IMR-90 (cell line): Measurements from ENCODE around the gene ZYG11A. TPM values are rescaled to one million over a fixed set of nuclear protein-coding genes. Genes with fewer than 3 reads are reported as not detected.

Experiments used
- ATAC-seq: fragments of 200-7000 bp; cut with Tn5 transposase; 2 replicates; pipeline ENCODE4 v1.9.1; 2020; ENCODE audit warnings: low read depth, mild to moderate bottlenecking, moderate library complexity
- BruUV-seq: library from RNA; stranded (reverse); fragments of 400-500 nt; replicated peaks from 2 replicates; lab custom pipeline; 2021; lab: Mats Ljungman, UMichigan
- CTCF ChIA-PET: fragments of 300-600 bp; formaldehyde crosslinking; extraction: SDS; loops from one replicate; lab custom pipeline; 2021; ENCODE audit warnings: antibody characterized with exemption; lab: Yijun Ruan, JAX
- POLR2A ChIA-PET: fragments of 300-600 bp; sonication (Branson Sonifier 250); formaldehyde crosslinking; loops from one replicate; lab custom pipeline; 2022; ENCODE audit warnings: antibody characterized with exemption; ENCODE audit not compliant: unreplicated experiment; lab: Charles Lee
- DNase-seq: peaks from one replicate; pipeline ENCODE4 v3.0.0; 2013
- H2AFZ ChIP-seq: replicated peaks from 2 replicates; pipeline ENCODE3; 2013; ENCODE audit warnings: low read length, mild to moderate bottlenecking; ENCODE audit not compliant: poor library complexity
- H2AK5ac ChIP-seq: 2 replicates; pipeline ENCODE4 v1.6.1; 2013; ENCODE audit warnings: low read depth, low read length, inconsistent platforms
- H2AK9ac ChIP-seq: replicated peaks from 2 replicates; pipeline ENCODE3; 2013; ENCODE audit warnings: mild to moderate bottlenecking, low read depth, low read length, moderate library complexity; ENCODE audit not compliant: poor library complexity
- H2BK120ac ChIP-seq: 2 replicates; pipeline ENCODE4 v1.6.1; 2013; ENCODE audit warnings: low read depth, low read length, inconsistent platforms
- H2BK15ac ChIP-seq: 3 replicates; pipeline ENCODE4 v1.6.1; 2013; ENCODE audit warnings: low read depth, low read length, inconsistent platforms
- H2BK20ac ChIP-seq: 2 replicates; pipeline ENCODE4 v1.6.1; 2013; ENCODE audit warnings: low read depth, mild to moderate bottlenecking, inconsistent platforms, low read length, moderate library complexity
- H2BK5ac ChIP-seq: 2 replicates; pipeline ENCODE4 v1.6.1; 2013; ENCODE audit warnings: mild to moderate bottlenecking, low read depth, low read length, inconsistent platforms; ENCODE audit not compliant: poor library complexity, severe bottlenecking
- H3K14ac ChIP-seq: replicated peaks from 2 replicates; pipeline ENCODE4 v1.6.1; 2013; ENCODE audit warnings: low read depth, low read length, inconsistent platforms
- H3K18ac ChIP-seq: 2 replicates; pipeline ENCODE4 v1.6.1; 2013; ENCODE audit warnings: low read depth, low read length, control low read depth
- H3K23ac ChIP-seq: 2 replicates; pipeline ENCODE4 v1.6.1; 2013; ENCODE audit warnings: low read depth, low read length, inconsistent platforms
- H3K27ac ChIP-seq: 2 replicates; pipeline ENCODE4 v1.5.1; 2013; ENCODE audit warnings: mild to moderate bottlenecking, control low read depth, low read length; ENCODE audit not compliant: insufficient read depth
- H3K27me3 ChIP-seq: 2 replicates; pipeline ENCODE4 v1.6.1; 2013; ENCODE audit warnings: low read length; ENCODE audit not compliant: control insufficient read depth, insufficient read depth
- H3K36me3 ChIP-seq: 2 replicates; pipeline ENCODE4 v1.6.1; 2013; ENCODE audit warnings: low read length, mixed read lengths; ENCODE audit not compliant: control insufficient read depth, insufficient read depth
- H3K4ac ChIP-seq: 2 replicates; pipeline ENCODE4 v1.6.1; 2013; ENCODE audit warnings: low read depth, low read length, inconsistent platforms
- H3K4me1 ChIP-seq: 2 replicates; pipeline ENCODE4 v1.6.1; 2013; ENCODE audit warnings: low read length, mixed read lengths; ENCODE audit not compliant: control insufficient read depth, insufficient read depth
- H3K4me2 ChIP-seq: 2 replicates; pipeline ENCODE4 v1.6.1; 2013; ENCODE audit warnings: low read depth, mild to moderate bottlenecking, control low read depth, low read length, moderate library complexity
- H3K4me3 ChIP-seq: 2 replicates; pipeline ENCODE4 v1.5.1; 2013; ENCODE audit warnings: low read depth, mild to moderate bottlenecking, control low read depth, low read length, moderate library complexity; ENCODE audit not compliant: insufficient read depth
- H3K56ac ChIP-seq: 2 replicates; pipeline ENCODE4 v1.6.1; 2013; ENCODE audit warnings: low read length, inconsistent platforms; ENCODE audit not compliant: insufficient read depth; ENCODE audit errors: extremely low read depth
- H3K79me1 ChIP-seq, 2 experiments: 2 replicates each; pipeline ENCODE4 v1.6.1; 2013; ENCODE audit warnings: low read length in 2 of 2, inconsistent platforms in 1 of 2, low read depth in 1 of 2
- H3K9ac ChIP-seq: 2 replicates; pipeline ENCODE4 v1.6.1; 2013; ENCODE audit warnings: low read depth, low read length, control low read depth
- H3K9me1 ChIP-seq: 2 replicates; pipeline ENCODE4 v1.6.1; 2013; ENCODE audit warnings: low read length, inconsistent platforms; ENCODE audit not compliant: insufficient read depth
- H3K9me3 ChIP-seq: 2 replicates; pipeline ENCODE4 v1.6.1; 2013; ENCODE audit warnings: low read length; ENCODE audit not compliant: control insufficient read depth, insufficient read depth
- H4K20me1 ChIP-seq: 2 replicates; pipeline ENCODE4 v1.6.1; 2013; ENCODE audit warnings: low read length, inconsistent platforms; ENCODE audit not compliant: insufficient read depth
- H4K5ac ChIP-seq: 2 replicates; pipeline ENCODE4 v1.6.1; 2013; ENCODE audit warnings: mild to moderate bottlenecking, low read depth, low read length, control low read depth
- H4K8ac ChIP-seq, 2 experiments: 2 replicates each; pipeline ENCODE4 v1.6.1; 2013; ENCODE audit warnings: low read depth in 2 of 2, low read length in 2 of 2, control low read depth in 1 of 2, inconsistent platforms in 1 of 2
- H4K91ac ChIP-seq: 2 replicates; pipeline ENCODE4 v1.6.1; 2013; ENCODE audit warnings: low read depth, low read length, inconsistent platforms; ENCODE audit not compliant: insufficient read depth
- CEBPB ChIP-seq: IDR thresholded peaks from 2 replicates; pipeline ENCODE4 v1.6.1; 2012; ENCODE audit warnings: low read depth, low read length, improper control_type of control experiment
- CHD1 ChIP-seq: IDR thresholded peaks from 2 replicates; pipeline ENCODE4 v1.6.1; 2012; ENCODE audit warnings: low read depth, low read length, improper control_type of control experiment
- FOS ChIP-seq: fragments of 150-350 bp; IDR thresholded peaks from 2 replicates; pipeline ENCODE4 v1.6.1; 2016; ENCODE audit warnings: low read depth, low read length
- MAZ ChIP-seq: IDR thresholded peaks from 2 replicates; pipeline ENCODE4 v1.6.1; 2012; ENCODE audit warnings: low read depth, mild to moderate bottlenecking, low read length, improper control_type of control experiment, moderate library complexity, borderline replicate concordance
- MXI1 ChIP-seq: IDR thresholded peaks from 2 replicates; pipeline ENCODE4 v1.6.1; 2012; ENCODE audit warnings: low read depth, mild to moderate bottlenecking, low read length, moderate library complexity, borderline replicate concordance
- NFE2L2 ChIP-seq: fragments of 150-350 bp; IDR thresholded peaks from 2 replicates; pipeline ENCODE4 v1.6.1; 2016; ENCODE audit warnings: low read depth, mild to moderate bottlenecking, low read length
- POLR2A ChIP-seq: IDR thresholded peaks from 2 replicates; pipeline ENCODE4 v1.6.1; 2012; ENCODE audit warnings: mild to moderate bottlenecking, low read depth, low read length
- RFX5 ChIP-seq: IDR thresholded peaks from 2 replicates; pipeline ENCODE4 v1.8.0; 2012; ENCODE audit warnings: low read depth, mild to moderate bottlenecking, low read length, moderate library complexity
- SMC3 ChIP-seq: fragments of 150-350 bp; IDR thresholded peaks from 2 replicates; pipeline ENCODE4 v1.6.1; 2016; ENCODE audit warnings: low read depth, mild to moderate bottlenecking, antibody characterized with exemption, low read length, moderate library complexity
- USF2 ChIP-seq: fragments of 150-350 bp; IDR thresholded peaks from 2 replicates; pipeline ENCODE4 v1.6.1; 2017; ENCODE audit warnings: mild to moderate bottlenecking, antibody characterized with exemption, low read length, low read depth
- WGBS, 2 experiments: methylation state at CpG; one replicate each; pipeline versions ENCODE4 v1.1.5 to v1.1.7; 2013; ENCODE audit warnings: missing lambda C conversion rate in 2 of 2; ENCODE audit not compliant: insufficient read length in 1 of 2; ENCODE audit errors: extremely low coverage in 2 of 2; 5-methylcytosine and 5-hydroxymethylcytosine counted together
- dilution Hi-C: fragments of 300-500 bp; cut with HindIII; formaldehyde crosslinking; loops from one replicate; pipeline ENCODE4 v1.14.3; 2018; ENCODE audit warnings: low sequenced_read_pairs; ENCODE audit not compliant: unreplicated experiment
- in situ Hi-C: fragments of 300-500 bp; cut with MboI; formaldehyde crosslinking; loops from 3 replicates; pipeline ENCODE4 v1.14.3; 2019; ENCODE audit warnings: low sequenced_read_pairs, inconsistent platforms, mixed read lengths
- intact Hi-C: fragments of 100-400 bp; cut with micrococcal nuclease; formaldehyde crosslinking; loops from 2 replicates; pipeline ENCODE4 v1.10.0; 2022
- polyA plus RNA-seq, 3 experiments: library from polyadenylated mRNA; depleted of rRNA; stranded (reverse); fragments of >200 nt; gene quantifications; 2 replicates each; pipeline ENCODE4 v1.2.3, GENCODE V29; 2012; ENCODE audit warnings: low replicate concordance in 1 of 3
- total RNA-seq: library from RNA; depleted of rRNA; stranded (reverse); fragments of >200 nt; gene quantifications from 2 replicates; pipeline ENCODE4 v1.2.3, GENCODE V29; 2012
- TF ChIP-seq, protein P1 (sequence below): conservative IDR thresholded peaks from 2 replicates; pipeline ENCODE4 v1.5.1; 2012; ENCODE audit warnings: mild to moderate bottlenecking, low read depth, low read length, improper control_type of control experiment

Gene ZYG11A
- total and polyA plus RNA-seq, 2 of the 4 experiments (the other 2 are of a cell fraction): 0.63 to 2.0 TPM

DNA sequence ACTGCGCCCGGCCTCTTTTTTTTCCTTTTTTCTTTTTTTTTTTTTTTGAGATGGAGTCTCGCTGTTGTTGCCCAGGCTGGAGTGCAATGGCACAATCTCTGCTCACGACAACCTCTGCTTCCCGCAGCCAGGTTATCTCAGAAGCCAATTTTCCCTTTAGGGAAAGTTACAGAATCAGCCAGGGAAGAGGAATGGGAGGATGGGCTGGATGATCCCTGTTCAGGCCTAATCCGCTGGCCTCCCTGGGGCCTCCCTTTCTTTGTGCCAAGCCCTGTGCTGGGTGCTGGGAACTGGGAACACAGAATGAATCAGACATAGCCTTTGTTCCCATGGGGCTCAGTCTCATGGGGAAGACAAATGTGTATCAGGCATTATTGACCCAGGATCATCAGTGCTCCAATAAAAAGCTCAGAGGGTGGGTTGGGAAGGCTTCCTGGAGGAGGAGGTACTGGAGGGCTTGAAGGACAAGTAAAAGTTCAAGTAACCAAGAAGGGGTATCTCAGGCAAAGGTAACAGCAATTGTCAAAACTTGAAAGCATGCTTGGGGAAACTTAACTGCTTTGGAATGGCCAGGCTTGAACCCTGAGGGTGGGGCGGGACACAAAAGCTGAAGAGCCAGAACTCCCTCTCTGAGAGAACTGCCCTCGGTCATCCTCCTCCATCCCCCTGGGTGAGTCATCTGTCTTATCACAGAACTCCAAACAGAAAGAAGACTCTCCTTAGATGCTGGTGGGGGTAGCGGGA lies 64.7 kb downstream of the ZYG11A start:
- Histone ChIP-seq H3K4me1 (no peaks in the 10 kb centered on the region; the same call in 1 of the 2 replicates), H2AFZ (no peak overlapping the region), H3K9ac (no peak overlapping the region), H2BK20ac (no peak overlapping the region), H3K4me3 (no peak overlapping the region), H2BK5ac (no peak overlapping the region), H3K9me3 (no peaks in the 10 kb centered on the region), H4K20me1 (no peaks in the 10 kb centered on the region), H2BK120ac (no peak overlapping the region), H3K4me2 (no peak overlapping the region), H3K23ac (no peak overlapping the region), H3K14ac (no peak overlapping the region; the same call in 1 of the 2 replicates), H3K79me1 (no peaks in the 10 kb centered on the region), H3K56ac (no peak overlapping the region), H2AK5ac (no peak overlapping the region), H3K27me3 (no peaks in the 10 kb centered on the region), H4K8ac (no peak overlapping the region), H3K36me3 (0 out of 2 replicates have a peak, but pooled peaks cover 2% of the 10 kb centered on the region), H2AK9ac (no peak overlapping the region), H3K9me1 (no peaks in the 10 kb centered on the region), H2BK15ac (no peak overlapping the region), H4K5ac (no peak overlapping the region), H3K18ac (no peak overlapping the region), H3K27ac (no peak overlapping the region), H3K4ac (no peak overlapping the region), H4K91ac (no peak overlapping the region)
- ATAC-seq (peak; percentile 23; the same call in 1 of the 2 replicates), DNase-seq (peak; percentile 28)
- intact Hi-C loops: no loop called here
- no TSS peak for BruUV-seq
- ChIA-PET POLR2A (no interaction called here), CTCF (interaction anchor here (0.7 kb wide), 1 partner anchor 826 kb away, joined by 4 read pairs; no protein-coding TSS in a partner anchor)
- TF ChIP-seq USF2 (no peak), SMC3 (no peak), FOS (no peak), CHD1 (no peak), MXI1 (no peak), NFE2L2 (no peak), RFX5 (no peak), MAZ (no peak), POLR2A (no peak), CEBPB (no peak)
- TF ChIP-seq, protein P1, sequence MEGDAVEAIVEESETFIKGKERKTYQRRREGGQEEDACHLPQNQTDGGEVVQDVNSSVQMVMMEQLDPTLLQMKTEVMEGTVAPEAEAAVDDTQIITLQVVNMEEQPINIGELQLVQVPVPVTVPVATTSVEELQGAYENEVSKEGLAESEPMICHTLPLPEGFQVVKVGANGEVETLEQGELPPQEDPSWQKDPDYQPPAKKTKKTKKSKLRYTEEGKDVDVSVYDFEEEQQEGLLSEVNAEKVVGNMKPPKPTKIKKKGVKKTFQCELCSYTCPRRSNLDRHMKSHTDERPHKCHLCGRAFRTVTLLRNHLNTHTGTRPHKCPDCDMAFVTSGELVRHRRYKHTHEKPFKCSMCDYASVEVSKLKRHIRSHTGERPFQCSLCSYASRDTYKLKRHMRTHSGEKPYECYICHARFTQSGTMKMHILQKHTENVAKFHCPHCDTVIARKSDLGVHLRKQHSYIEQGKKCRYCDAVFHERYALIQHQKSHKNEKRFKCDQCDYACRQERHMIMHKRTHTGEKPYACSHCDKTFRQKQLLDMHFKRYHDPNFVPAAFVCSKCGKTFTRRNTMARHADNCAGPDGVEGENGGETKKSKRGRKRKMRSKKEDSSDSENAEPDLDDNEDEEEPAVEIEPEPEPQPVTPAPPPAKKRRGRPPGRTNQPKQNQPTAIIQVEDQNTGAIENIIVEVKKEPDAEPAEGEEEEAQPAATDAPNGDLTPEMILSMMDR: no peak
- dilution Hi-C loops: no loop called here
- in situ Hi-C loops: loop anchor here (10.0 kb wide), 1 partner anchor 278 kb away; no protein-coding TSS in a partner anchor
- WGBS, 2 experiments: 100% methylated on average over 1 of the region's 9 CpGs; no CpG with 5 or more reads in 1 of the 2 experiments
